ENCODE measurements around the gene ZXDB.
"Not testable (repeated sequence)": the region's sequence is repeated elsewhere in the genome, so short reads cannot be mapped to it uniquely, and the experiment has no call there.

The ZXDB gene

DNA sequence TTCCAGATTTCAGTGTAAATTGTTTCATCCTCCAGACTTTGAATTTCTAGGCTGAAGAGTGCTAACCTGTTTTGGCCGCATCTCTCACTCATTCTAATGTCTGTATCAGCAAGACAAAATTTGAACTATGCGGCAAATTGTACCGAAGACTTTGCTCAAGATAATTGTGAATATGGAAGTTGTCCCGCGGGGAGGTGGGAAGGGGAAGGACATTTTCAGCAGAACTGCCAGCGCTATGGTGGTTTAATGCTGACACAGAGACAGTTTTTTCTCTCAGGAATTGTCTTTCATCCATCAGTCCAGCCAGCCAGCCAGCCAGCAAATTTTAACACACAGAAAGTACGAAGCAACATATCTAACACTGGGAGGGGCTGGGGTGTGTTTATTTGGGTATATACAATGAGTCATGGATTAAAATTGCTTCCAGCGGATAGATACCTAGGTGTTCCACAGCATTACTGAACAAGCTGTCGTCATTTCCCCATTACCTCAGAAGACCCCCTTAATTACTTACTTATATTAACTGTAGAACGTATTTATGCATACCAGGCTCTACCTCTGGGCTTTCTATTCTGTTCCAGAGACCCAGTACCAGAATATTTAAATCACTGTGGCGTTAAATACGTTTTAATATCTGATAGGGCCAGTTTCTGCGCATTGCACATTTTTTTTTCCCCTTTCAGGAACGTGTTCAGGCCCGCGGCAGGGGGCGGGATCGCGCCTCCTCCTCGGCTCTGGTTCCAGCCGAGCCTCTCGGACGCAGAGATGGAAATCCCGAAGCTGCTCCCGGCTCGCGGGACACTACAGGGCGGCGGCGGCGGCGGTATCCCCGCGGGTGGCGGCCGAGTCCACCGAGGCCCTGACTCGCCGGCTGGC is at the start of gene ZXDB:
Gene ZXDB, plus strand, starts transcription at position 728 of the 876 bp plus-strand sequence. Its CDS starts 38 bp downstream, at position 766.
- DNase-seq = not testable (repeated sequence)

DNA sequence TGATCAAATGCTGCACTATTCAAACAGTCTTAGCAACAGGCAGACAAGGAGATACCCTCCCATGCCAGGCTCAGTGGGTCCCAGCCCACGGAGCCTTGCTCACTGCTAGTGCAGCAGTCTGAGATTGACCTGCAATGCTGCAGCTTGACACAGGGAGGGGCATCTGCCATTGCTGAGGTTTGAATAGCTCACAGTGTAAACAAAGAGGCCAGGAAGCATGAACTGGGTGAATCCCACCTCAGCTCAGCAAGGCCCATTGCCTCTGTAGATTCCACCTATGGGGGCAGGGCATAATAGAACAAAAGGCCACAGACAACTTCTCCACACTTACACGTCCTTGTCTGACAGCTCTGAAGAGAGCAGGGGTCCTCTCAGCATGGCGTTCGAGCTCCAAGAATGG is 26.6 kb upstream of the ZXDB start:
- DNase-seq = no peak

DNA sequence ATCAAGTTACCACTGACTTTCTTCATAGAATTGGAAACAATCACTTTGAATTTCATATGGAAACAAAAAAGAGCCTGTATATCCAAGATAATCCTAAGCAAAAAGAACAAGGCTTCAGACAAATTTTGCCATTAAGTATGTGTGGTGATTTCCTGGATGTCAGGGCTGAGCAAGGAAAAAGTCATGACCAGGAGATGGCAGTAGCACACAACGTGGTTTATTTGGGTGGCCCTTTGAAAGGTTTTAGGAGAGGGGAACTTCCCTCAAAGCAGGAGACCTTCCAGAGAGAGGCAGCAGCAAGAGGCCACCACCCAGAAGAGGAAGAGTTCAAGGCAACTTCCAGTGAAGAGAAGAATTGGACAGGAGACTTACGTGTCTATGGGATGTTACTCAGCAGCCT is 18.1 kb upstream of the ZXDB start:
- DNase-seq = no peak

DNA sequence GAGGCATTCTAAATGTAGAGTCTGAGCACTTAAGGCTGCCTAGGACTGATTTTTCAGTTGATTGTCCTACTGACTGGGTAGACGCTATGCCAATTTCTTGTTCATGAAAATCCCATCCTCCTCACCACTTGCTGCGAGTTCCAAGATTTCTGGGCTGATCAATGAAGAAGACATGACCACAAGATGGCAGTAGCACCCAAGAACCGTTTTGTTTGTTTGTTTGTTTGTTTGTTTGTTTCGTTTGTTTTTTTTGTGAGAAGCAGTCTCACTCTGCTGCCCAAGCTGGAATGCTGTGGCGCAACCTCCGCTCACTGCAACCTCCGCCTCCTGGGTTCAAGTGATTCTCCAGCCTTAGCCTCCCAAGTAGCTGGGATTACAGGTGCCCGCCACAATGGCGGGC is 8.9 kb upstream of the ZXDB start:
- DNase-seq = not testable (repeated sequence)

DNA sequence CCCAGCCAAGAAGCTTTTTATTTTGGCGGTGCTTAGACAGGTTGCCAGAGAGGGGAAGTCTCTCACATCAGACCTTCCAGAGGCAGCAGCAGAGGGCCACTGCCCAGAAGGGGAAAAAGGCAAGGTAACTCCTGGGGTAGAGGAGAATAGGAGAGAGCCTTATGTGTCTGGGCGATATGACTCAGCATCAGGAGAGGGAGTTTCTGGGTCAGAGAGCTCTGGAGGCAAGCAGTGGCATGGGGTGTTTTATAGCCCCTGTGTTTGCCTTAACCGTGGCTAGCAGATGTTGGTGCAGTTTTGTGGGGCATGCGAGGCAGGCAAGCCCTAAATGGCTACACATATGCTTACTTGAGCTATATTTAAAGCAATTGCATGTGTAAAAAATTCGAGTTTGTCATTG is 8.3 kb upstream of the ZXDB start:
- no peak for DNase-seq

DNA sequence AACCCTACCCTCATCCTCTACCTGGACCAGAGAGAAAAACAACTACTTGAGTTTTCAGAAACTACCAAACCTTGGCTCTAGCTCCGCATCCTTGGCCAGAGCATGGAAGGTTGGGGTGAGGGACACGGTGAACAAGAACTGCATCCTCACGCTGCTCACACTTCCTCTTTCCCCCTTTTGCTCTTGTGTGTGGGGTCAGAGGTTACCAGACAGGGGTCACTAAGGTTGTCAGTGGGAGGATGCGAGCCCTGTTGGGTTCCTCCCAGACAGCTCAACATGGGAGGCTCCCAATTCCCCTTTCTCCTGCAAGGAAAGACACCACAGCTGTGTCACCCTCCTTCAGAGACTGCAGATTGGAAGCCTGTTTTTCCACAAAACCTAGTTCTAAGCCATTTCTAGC is 5.5 kb upstream of the ZXDB start:
- no peak for DNase-seq

DNA sequence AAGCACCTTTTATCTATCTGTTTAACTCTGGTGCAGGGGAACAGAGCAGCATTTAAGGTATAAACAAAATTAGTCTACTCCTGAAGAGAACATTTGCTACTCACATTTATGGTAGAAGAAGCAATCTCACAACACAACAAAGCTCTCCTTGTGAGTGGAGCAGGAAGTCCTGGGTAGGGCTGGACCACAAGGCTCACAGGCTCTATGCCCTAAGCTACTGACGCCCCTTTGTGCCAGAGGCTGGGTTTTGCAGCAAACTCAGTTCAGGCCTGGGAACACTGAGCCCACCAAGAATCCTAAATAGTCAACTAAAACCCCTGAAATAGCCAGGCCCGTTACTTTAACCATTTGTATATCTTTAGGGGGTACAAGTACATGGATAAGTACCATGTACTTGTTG is 4.7 kb upstream of the ZXDB start:
- DNase-seq = no peak

DNA sequence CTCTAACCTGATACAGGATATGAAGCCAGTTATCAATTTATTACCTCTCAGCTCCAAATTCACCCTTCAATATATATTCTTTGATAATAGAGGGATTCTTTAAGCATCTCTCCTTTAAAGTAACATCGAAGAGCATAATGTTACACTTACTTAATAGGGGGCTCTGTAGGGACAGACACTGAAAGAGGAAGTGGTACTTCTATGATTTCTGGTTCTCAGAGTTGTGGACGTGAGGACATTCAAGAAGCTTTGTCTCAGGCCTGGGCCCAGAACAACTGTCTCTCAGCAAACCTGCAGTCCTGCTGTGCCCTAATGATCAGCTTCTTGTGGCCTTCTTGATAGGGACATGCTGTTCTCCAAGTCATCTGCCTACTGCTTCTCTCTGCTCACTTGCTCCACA is 4.2 kb upstream of the ZXDB start:
- DNase-seq = no peak

DNA sequence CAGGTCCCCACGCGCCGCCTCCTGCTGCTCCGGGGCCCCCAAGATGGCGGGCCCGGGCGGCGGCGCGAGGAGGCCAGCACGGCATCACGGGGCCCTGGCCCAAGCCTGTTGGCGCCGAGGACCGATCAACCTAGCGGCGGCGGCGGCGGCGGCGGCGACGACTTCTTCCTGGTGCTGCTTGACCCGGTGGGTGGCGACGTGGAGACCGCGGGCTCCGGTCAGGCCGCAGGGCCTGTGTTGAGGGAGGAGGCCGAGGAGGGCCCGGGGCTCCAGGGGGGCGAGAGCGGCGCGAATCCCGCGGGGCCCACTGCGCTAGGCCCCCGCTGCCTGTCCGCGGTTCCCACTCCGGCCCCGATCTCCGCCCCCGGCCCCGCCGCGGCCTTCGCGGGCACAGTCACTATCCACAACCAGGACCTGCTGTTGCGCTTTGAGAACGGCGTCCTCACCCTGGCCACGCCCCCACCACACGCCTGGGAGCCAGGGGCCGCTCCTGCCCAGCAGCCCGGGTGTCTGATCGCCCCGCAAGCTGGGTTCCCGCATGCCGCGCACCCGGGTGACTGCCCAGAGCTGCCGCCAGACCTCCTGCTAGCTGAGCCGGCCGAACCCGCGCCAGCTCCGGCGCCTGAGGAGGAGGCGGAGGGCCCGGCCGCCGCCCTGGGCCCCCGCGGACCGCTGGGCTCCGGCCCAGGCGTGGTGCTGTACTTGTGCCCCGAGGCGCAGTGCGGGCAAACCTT is 516 bp downstream of the ZXDB start:
- peak; percentile 64 for DNase-seq

DNA sequence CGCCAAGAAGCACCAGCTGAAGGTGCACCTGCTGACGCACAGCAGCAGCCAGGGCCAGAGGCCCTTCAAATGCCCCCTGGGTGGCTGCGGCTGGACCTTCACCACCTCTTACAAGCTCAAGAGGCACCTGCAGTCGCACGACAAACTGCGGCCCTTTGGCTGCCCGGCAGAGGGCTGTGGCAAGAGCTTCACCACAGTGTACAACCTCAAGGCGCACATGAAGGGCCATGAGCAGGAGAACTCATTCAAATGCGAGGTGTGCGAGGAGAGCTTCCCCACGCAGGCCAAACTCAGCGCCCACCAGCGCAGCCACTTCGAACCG is 1.0 kb downstream of the ZXDB start:
- DNase-seq = not testable (repeated sequence)

DNA sequence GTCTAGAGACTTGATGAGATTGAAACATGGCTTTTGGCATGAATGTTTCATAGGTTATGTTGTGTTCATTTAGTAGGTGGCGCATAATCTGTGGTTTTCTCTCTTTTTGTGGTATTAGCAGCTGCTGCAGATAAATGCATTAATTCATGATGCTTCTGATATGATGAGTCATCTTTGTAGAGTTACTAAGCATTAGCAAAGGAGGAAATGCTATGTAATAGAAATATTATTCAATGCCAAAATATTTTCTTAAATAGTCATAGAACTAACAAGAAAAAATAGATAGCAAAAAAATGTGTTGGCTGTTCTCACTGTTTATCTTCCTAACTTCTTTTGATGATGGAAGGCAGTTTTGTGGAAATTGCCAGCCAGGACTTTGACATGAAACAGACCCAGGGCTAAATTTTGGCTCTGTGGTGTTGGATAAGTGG is 3.6 kb downstream of the ZXDB start:
- DNase-seq = no peak

DNA sequence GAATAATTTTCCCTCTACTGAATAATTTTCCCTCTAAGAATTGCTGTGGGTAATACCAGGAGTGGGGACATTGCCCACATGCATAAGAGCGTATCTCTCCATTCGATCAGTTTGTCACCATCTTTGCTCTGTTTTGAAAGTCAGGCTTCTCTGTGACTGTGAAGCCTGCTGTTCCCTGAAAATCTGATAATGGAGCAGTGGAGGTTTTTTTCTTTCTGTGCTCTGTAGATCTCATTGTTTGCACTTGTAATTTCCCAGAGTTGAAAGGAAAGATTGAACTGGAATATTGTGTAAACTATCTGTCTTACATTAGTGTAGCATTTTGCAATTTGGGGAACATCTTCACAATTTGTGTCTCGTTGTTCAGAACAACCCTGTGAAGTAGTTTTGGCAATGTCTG is 4.3 kb downstream of the ZXDB start:
- no peak for DNase-seq

DNA sequence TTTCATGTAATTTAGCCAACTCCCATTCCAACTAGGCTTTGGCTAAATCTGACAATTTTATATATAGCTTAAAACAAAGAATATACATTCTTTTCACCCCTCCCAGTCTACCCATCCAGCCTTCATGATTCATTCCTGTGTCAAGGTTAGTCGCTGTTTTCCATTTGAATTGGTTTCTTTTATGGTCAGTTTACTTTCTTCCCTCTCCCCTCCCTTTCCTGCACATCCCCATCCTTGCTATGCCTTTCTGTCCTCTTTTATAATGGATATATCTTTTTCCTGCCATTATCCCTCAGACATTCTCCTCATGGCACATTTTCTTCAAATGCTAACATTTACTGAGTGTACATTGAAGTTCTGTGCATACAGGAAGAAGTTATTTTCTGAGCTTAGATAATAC is 4.7 kb downstream of the ZXDB start:
- DNase-seq = no peak

DNA sequence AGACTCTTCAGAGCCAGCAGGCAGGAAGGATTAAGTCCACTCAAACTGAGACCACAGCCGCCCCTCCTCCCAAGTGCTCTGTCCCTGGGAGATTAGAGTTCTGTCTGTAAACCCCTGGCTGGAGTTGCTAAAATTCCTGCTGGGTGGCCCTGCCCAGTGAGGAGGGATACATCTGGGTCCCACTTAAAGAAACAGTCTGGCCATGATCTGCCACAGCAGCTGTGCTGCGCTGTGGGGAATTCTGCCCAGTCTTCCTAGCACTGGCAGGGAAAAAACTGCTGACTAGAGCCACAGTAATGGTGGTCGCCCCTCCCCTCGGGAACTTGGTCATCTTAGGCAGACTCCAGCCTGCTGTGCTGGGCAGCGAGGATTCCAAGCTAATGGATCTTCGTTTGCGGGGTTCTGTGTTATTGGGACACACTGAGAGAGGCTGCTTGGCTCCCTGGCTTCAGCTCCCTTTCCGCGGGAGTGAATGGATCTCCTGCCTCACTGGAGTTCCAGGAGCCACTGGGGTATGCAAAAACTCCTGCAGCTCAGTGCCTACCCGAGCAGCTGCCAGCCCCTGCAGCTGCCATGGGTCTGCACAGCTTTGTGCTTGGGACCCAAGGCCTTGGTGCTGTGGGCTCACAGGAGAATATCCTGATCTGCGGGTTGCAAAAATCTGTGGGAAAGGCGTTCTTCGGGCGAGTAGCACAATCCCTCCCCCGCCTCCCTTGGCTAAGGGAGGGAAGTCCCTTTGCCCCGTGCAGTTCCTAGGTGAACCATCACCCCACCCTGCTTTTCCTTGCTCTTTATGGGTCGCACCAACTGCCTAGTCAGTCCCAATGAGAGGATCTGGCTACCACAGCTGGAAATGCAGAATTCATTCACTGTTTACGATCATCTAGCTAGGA is 15.7 kb downstream of the ZXDB start:
- DNase-seq = no peak

DNA sequence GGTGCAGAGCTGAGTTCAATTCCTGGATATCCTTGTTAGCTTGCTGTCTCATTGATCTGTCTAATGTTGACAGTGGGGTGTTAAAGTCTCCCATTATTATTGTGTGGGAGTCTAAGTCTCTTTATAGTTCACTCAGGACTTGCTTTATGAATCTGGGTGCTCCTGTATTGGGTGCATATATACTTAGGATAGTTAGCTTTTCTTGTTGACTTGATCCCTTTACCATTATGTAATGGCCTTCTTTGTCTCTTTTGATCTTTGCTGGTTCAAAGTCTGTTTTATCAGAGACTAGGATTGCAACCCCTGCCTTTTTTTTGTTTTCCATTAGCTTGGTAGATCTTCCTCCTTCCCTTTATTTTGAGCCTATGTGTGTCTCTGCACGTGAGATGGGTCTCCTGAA is 21.5 kb downstream of the ZXDB start:
- DNase-seq = not testable (repeated sequence)

DNA sequence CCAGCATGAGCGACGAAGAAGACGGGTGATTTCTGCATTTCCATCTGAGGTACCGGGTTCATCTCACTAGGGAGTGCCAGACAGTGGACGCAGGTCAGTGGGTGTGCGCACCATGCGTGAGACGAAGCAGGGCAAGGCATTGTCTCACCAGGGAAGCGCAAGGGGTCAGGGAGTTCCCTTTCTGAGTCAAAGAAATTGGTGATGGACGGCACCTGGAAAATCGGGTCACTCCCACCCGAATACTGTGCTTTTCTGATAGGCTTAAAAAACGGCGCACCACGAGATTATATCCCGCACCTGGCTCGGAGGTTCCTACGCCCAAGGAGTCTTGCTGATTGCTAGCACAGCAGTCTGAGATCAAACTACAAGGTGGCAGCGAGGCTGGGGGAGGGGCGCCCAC is 37.6 kb downstream of the ZXDB start:
- DNase-seq = not testable (repeated sequence)

DNA sequence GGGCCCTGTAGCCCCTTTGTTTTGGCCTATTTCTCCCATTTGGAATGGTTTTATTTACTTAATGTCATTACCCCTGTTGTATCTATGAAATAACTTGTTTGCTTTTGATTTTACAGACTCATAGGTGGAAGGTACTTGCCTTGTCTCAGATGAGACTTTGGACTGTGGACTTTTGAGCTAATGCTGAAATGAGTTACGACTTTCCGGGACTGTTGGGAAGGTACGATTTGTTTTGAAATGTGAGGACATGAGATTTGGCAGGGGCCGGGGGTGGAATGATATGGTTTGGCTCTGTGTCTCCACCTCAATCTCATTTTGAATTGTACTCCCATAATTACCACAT is 48.8 kb downstream of the ZXDB start:
- no peak for DNase-seq

DNA sequence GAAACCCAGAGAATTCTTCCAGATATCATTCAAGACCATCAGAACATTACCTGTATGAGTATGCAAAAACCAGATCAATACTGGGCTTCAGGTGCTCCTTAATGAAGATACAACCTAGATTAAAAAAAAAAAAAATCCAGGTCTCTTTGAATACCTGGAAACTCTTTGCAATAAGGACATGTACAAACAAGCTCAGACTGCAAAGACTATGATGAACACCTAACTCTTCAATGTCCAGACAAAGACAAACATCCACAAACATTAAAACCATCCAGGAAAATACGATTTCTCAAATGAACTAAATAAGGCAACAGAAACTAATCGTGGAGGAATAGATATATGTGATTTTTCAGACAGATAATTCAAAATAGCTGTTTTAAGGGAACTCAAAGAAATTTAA is 49.5 kb downstream of the ZXDB start:
- DNase-seq = no peak

DNA sequence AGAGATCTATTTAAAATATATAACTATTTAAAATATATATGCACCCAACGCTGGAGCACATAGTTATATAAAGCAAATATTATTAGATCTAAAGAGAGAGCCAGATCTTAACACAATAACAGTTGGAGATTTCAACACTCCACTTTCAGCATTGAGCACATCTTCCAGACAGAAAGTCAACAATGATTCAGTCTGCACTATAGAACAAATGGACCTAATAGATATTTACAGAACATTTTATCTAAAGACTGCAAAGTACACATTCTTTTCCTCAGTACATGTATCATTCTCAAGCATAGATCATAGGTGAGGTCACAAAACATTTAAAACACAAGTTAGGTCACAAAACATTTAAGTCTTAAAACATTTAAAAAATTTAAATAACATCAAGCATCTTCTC is 51.9 kb downstream of the ZXDB start:
- DNase-seq = no peak

DNA sequence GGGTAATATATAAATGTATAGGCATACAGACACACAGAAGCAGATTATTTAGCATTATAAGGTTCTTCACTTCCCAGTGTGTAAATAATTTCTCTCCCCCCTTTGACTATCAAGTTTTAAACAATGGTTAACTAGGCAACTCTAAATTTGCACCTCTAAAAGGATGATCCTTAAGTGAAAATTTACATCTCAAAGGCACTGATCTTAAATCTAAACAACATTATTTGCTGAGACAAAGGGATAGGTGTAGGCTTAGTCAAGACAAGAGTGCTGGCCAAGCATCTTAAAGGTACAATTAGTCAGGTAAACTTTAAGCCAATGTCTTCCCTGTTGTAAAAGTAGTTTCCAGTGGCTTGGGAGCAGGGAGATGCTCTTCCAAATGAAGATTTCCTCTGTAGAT is 55.2 kb downstream of the ZXDB start:
- DNase-seq = no peak
